WERI-Rb-1 (cell line): Measurements from ENCODE around the gene TNFRSF11A.
A peak's percentile ranks its signal among the peaks of the same experiment; 100 is the strongest.

Experiments
- DNase-seq: peaks from one replicate; pipeline ENCODE4 v3.0.0-alpha.2; 2020
- H3K27ac ChIP-seq: fragments of 250-450 bp; sonication (Bioruptor Pico); 2 replicates; pipeline ENCODE4 v1.5.1; 2020; ENCODE audit warnings: mild to moderate bottlenecking, moderate library complexity
- H3K27me3 ChIP-seq: fragments of 250-450 bp; sonication (Bioruptor Pico); 2 replicates; pipeline ENCODE4 v1.5.1; 2021; ENCODE audit warnings: mild to moderate bottlenecking, low read depth, moderate library complexity; ENCODE audit not compliant: insufficient read depth, severe bottlenecking
- H3K36me3 ChIP-seq: fragments of 250-450 bp; sonication (Bioruptor Pico); 2 replicates; pipeline ENCODE4 v1.5.1; 2020; ENCODE audit warnings: mild to moderate bottlenecking, moderate library complexity
- H3K4me3 ChIP-seq: 2 replicates; pipeline ENCODE4 v1.5.1; 2011; ENCODE audit warnings: low read depth, mild to moderate bottlenecking, control low read depth, low read length
- H3K9me3 ChIP-seq: fragments of 250-450 bp; sonication (Bioruptor Pico); 2 replicates; pipeline ENCODE4 v1.5.1; 2021; ENCODE audit warnings: mild to moderate bottlenecking, moderate library complexity; ENCODE audit not compliant: severe bottlenecking
- CTCF ChIP-seq: IDR thresholded peaks from 2 replicates; pipeline ENCODE4 v1.5.1; 2011; ENCODE audit warnings: low read depth, mild to moderate bottlenecking, control low read depth, inconsistent platforms, low read length

The TNFRSF11A gene

GRCh38 chr18:62438018-62438329, 112.9 kb downstream of the TNFRSF11A start:
- H3K27ac ChIP-seq, result peak overlapping the region; percentile 51
- DNase-seq, result peak; percentile 41
- H3K4me3 ChIP-seq, result peak overlapping the region; percentile 32
- H3K36me3 ChIP-seq, result no peaks in the 10 kb centered on the region
- no peaks in the 10 kb centered on the region for H3K27me3 ChIP-seq
- TF ChIP-seq CTCF, result no peak
- H3K9me3 ChIP-seq, result peaks cover 4% of the 10 kb centered on the region

DNA sequence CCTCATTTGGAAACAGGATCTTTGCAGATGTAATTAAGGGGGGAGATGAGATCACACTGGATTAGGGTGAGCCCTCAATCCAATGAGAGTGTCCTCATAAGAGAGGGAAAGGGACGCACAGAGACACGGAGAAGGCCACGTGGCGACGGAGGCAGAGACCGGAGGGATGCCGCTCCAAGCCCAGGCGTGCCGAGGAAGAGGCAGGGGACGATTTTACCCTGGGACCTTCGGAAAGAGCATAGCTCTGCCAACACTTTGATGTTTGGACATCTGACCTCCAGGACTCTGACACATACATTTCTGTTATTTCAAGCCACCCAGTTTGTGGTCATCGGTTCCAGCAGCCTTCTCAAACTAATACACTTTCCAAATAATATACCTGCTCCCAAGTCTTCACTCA, 113.3 kb downstream of the TNFRSF11A start:
- no peak overlapping the region; the same call in 1 of the 2 replicates for H3K27ac ChIP-seq
- H3K4me3 ChIP-seq, result peak overlapping the region; percentile 32
- H3K27me3 ChIP-seq, result no peaks in the 10 kb centered on the region
- H3K9me3 ChIP-seq, result peaks cover 4% of the 10 kb centered on the region
- no peak for TF ChIP-seq CTCF
- no peaks in the 10 kb centered on the region for H3K36me3 ChIP-seq
- DNase-seq, result peak; percentile 38

GRCh38 chr18:62438866-62439265, 113.8 kb downstream of the TNFRSF11A start:
- no peak for TF ChIP-seq CTCF
- Histone ChIP-seq H3K4me3 (no peak overlapping the region), H3K27me3 (no peaks in the 10 kb centered on the region), H3K36me3 (no peaks in the 10 kb centered on the region), H3K9me3 (peaks cover 4% of the 10 kb centered on the region), H3K27ac (no peak overlapping the region)
- no peak for DNase-seq
